B cell (primary cell): ENCODE measurements around the gene TMEM221. TPM values are rescaled to one million over a fixed set of nuclear protein-coding genes. Genes with fewer than 3 reads are reported as not detected.

Experiments used
- ATAC-seq: fragments of 200-7000 bp; cut with Tn5 transposase; one replicate; pipeline ENCODE4 v1.10.0; 2021; ENCODE audit warnings: low read depth, mild to moderate bottlenecking, moderate number of reproducible peaks, moderate library complexity
- CTCF ChIA-PET: fragments of 350-600 bp; sonication (Branson Sonifier 250); formaldehyde crosslinking; loops from one replicate; lab custom pipeline; 2021; ENCODE audit warnings: antibody characterized with exemption, inconsistent platforms; lab: Charles Lee
- POLR2A ChIA-PET: fragments of 350-600 bp; sonication (Branson Sonifier 250); formaldehyde crosslinking; loops from one replicate; lab custom pipeline; 2021; ENCODE audit warnings: antibody characterized with exemption; lab: Charles Lee
- DNase-seq: peaks from one replicate; pipeline ENCODE4 v3.0.0; 2013
- H2AFZ ChIP-seq: 2 replicates; pipeline ENCODE4 v1.6.1; 2012; ENCODE audit warnings: mild to moderate bottlenecking, low read depth, low read length; ENCODE audit not compliant: insufficient read depth, poor library complexity, severe bottlenecking
- H3K27ac ChIP-seq, 2 donors: 1 replicate in 1 of 2; 2 replicates in 1 of 2; pipeline ENCODE4 v1.5.1; 2012 to 2013; ENCODE audit warnings: low read length in 2 of 2, mild to moderate bottlenecking in 2 of 2, moderate library complexity in 1 of 2
- H3K27me3 ChIP-seq, 4 experiments: fragments of 200-600 bp in 1 of 4; sonication (generic) in 1 of 4; replicated peaks in 1 of 4; 1 replicate in 2 of 4; 2 replicates in 2 of 4; pipeline versions ENCODE4 v1.6.1 to v1.7.0; 2013 to 2016; ENCODE audit warnings: low read length in 3 of 4, mild to moderate bottlenecking in 2 of 4, mixed read lengths in 1 of 4, moderate library complexity in 1 of 4; ENCODE audit not compliant: insufficient read depth in 4 of 4, control insufficient read depth in 3 of 4; ENCODE audit errors: control extremely low read depth in 1 of 4
- H3K36me3 ChIP-seq, 2 experiments: replicated peaks in 1 of 2; 1 replicate in 1 of 2; 2 replicates in 1 of 2; pipeline versions ENCODE4 v1.6.1 to v1.7.1; 2013; ENCODE audit warnings: low read length in 1 of 2; ENCODE audit not compliant: insufficient read depth in 2 of 2, control insufficient read depth in 1 of 2; ENCODE audit errors: control extremely low read depth in 1 of 2, extremely low read depth in 1 of 2
- H3K4me1 ChIP-seq, 2 donors: fragments of 200-600 bp in 1 of 2; sonication (generic) in 1 of 2; 1 replicate in 1 of 2; 2 replicates in 1 of 2; pipeline versions ENCODE4 v1.5.1 to v1.6.1; 2013 to 2017; ENCODE audit warnings: low read length in 2 of 2; ENCODE audit not compliant: control insufficient read depth in 2 of 2, insufficient read depth in 2 of 2
- H3K4me2 ChIP-seq: replicated peaks from 2 replicates; pipeline ENCODE3; 2012; ENCODE audit warnings: mild to moderate bottlenecking, low read depth, low read length; ENCODE audit not compliant: poor library complexity, severe bottlenecking
- H3K4me3 ChIP-seq, 5 experiments: fragments of 200-600 bp in 1 of 5; sonication (generic) in 1 of 5; 1 replicate in 3 of 5; 2 replicates in 2 of 5; pipeline versions ENCODE4 v1.5.1 to v1.7.0; 2011 to 2016; ENCODE audit warnings: low read length in 4 of 5, mild to moderate bottlenecking in 4 of 5, low read depth in 2 of 5, control low read depth in 1 of 5, moderate library complexity in 1 of 5; ENCODE audit not compliant: insufficient read depth in 1 of 5; ENCODE audit errors: control extremely low read depth in 1 of 5, extremely low read depth in 1 of 5
- H3K79me2 ChIP-seq: fragments of 200-600 bp; sonication (generic); one replicate; pipeline ENCODE4 v1.6.0; 2016; ENCODE audit warnings: low read length; ENCODE audit not compliant: control insufficient read depth, insufficient read depth
- H3K9ac ChIP-seq: fragments of 200-600 bp; sonication (generic); 2 replicates; pipeline ENCODE4 v1.6.1; 2017; ENCODE audit warnings: mild to moderate bottlenecking, low read length, moderate library complexity
- H3K9me3 ChIP-seq, 3 donors: one replicate each; pipeline versions ENCODE4 v1.6.1 to v1.7.1; 2013; ENCODE audit warnings: low read length in 2 of 3; ENCODE audit not compliant: control insufficient read depth in 2 of 3, insufficient read depth in 1 of 3; ENCODE audit errors: control extremely low read depth in 1 of 3
- H4K20me1 ChIP-seq: 2 replicates; pipeline ENCODE4 v1.6.0; 2012; ENCODE audit warnings: mild to moderate bottlenecking, low read length; ENCODE audit not compliant: insufficient read depth, control insufficient read depth, poor library complexity, severe bottlenecking
- H3K27ac Mint-ChIP-seq: one replicate; pipeline ENCODE4 v1.8.0; 2021; ENCODE audit warnings: mixed read lengths
- H3K27me3 Mint-ChIP-seq: one replicate; pipeline ENCODE4 v1.8.0; 2021; ENCODE audit warnings: mixed read lengths
- H3K4me1 Mint-ChIP-seq: one replicate; pipeline ENCODE4 v1.8.0; 2021; ENCODE audit warnings: mixed read lengths
- H3K4me3 Mint-ChIP-seq: one replicate; pipeline ENCODE4 v1.8.0; 2021; ENCODE audit warnings: mixed read lengths
- H3K9me3 Mint-ChIP-seq: one replicate; pipeline ENCODE4 v1.8.0; 2022; ENCODE audit warnings: mixed read lengths; ENCODE audit not compliant: insufficient read depth
- CTCF ChIP-seq: fragments of 200-600 bp; IDR thresholded peaks from one replicate; pipeline ENCODE4 v1.8.0; 2022; ENCODE audit warnings: antibody characterized with exemption, mild to moderate bottlenecking
- EZH2 ChIP-seq: IDR thresholded peaks from 2 replicates; pipeline ENCODE4 v1.6.1; 2012; ENCODE audit warnings: borderline replicate concordance, low read depth, mild to moderate bottlenecking, moderate library complexity, low read length; ENCODE audit not compliant: insufficient read depth, poor library complexity, severe bottlenecking
- WGBS: methylation state at CpG from one replicate; pipeline ENCODE4 v1.1.5; 2013; ENCODE audit warnings: missing lambda C conversion rate; ENCODE audit not compliant: insufficient coverage; 5-methylcytosine and 5-hydroxymethylcytosine counted together
- intact Hi-C: fragments of 100-400 bp; cut with micrococcal nuclease; formaldehyde crosslinking; loops from one replicate; pipeline ENCODE4 v1.10.0; 2022
- polyA plus RNA-seq: library from polyadenylated mRNA; depleted of rRNA; stranded (reverse); fragments of >200 nt; gene quantifications from 2 replicates; pipeline ENCODE4 v1.2.3, GENCODE V29; 2012
- total RNA-seq, 2 donors: library from RNA; stranded (reverse); fragments of 120-200 nt in 1 of 2; gene quantifications; 1 replicate in 1 of 2; 2 replicates in 1 of 2; pipeline versions ENCODE4 v1.2.3 to v1.2.4, GENCODE V29; 2013 to 2022

The TMEM221 gene
- total and polyA plus RNA-seq, 2 donors (not counting 1 experiment from before 2014, with no cell fraction given), result not detected

- WGBS, result 2% methylated on average over 14 of the region's 18 CpGs
- peak within 1 kb of the TSS; percentile 86 for H3K27ac Mint-ChIP-seq
- peak within 1 kb of the TSS; percentile 72 to 86 for H3K27ac ChIP-seq
- no peaks in the 10 kb centered on the region for H3K27me3 Mint-ChIP-seq
- H3K4me3 Mint-ChIP-seq, result peak within 1 kb of the TSS; percentile 85
- H3K9me3 Mint-ChIP-seq, result no peaks in the 10 kb centered on the region
- DNase-seq (peak; percentile 81), ATAC-seq (peak; percentile 91)
- H3K79me2 ChIP-seq, result peaks cover 50% of the 10 kb centered on the region
- H3K27me3 ChIP-seq, result no peaks in the 10 kb centered on the region
- H3K4me3 ChIP-seq, result peak within 1 kb of the TSS; percentile 62 to 95 (median 75)
- no peaks in the 10 kb centered on the region for H3K9me3 ChIP-seq
- H3K9ac ChIP-seq, result peak within 1 kb of the TSS; percentile 93
- H3K36me3 ChIP-seq, result peaks cover 0 to 11% of the 10 kb centered on the region in 2 experiments
- H3K4me2 ChIP-seq, result peak within 1 kb of the TSS; percentile 98
- no peak for TF ChIP-seq CTCF
- no peak for TF ChIP-seq EZH2
- peak within 1 kb of the TSS; percentile 88 for H2AFZ ChIP-seq
- ChIA-PET POLR2A (interaction anchor here (0.5 to 1.4 kb wide), 7 partner anchors 14 to 1788 kb away, joined by 3 to 14 read pairs (median 4); partner anchors contain the start of genes DDA1 and MVB12A), CTCF (interaction anchor here (0.8 to 2.5 kb wide), 6 partner anchors 14 to 96 kb away, joined by 3 to 10 read pairs (median 4); partner anchors contain the start of genes DDA1 and MVB12A)
- H4K20me1 ChIP-seq, result peaks cover 24% of the 10 kb centered on the region
- peaks cover 26 to 45% of the 10 kb centered on the region in 2 donors for H3K4me1 ChIP-seq
- intact Hi-C loops, result loop anchor here (1.0 to 10.0 kb wide), 5 partner anchors 14 to 149 kb away; partner anchors contain the start of genes COLGALT1 and GTPBP3
- H3K4me1 Mint-ChIP-seq, result peaks cover 42% of the 10 kb centered on the region
Observed at GRCh38 chr19:17405250-17406045, 43.0 kb downstream of the TMEM221 start, which contains the start of gene BST2. Gene BST2, minus strand, starts transcription at chr19:17405630. Its CDS starts 55 bp downstream, at chr19:17405575.
